ENCODE results near the gene NLRC3. TPM values are rescaled to one million over a fixed set of nuclear protein-coding genes. Genes with fewer than 3 reads are reported as not detected.

The NLRC3 gene
- total RNA-seq, 1 donor from 2014 or later: 0.12 TPM

GRCh38 chr16:3550851-3551847, 26.1 kb downstream of the NLRC3 start:
- TF ChIP-seq CTCF (IDR thresholded peaks at IDR 0.05): no peak
- Mint-ChIP-seq H3K4me1 (ENCODE audit: low read depth) (no peaks in the 10 kb centered on the region), H3K9me3 (ENCODE audit: low read depth) (peaks cover 4% of the 10 kb centered on the region), H3K27me3 (ENCODE audit: low read depth) (no peaks in the 10 kb centered on the region), H3K4me3 (ENCODE audit: unreplicated experiment) (no peak overlapping the region), H3K27ac (ENCODE audit: unreplicated experiment) (no peak overlapping the region), H3K36me3 (ENCODE audit: low read depth) (no peaks in the 10 kb centered on the region)
- DNase-seq (ENCODE audit: low spot score): no peak

- TF ChIP-seq CTCF (IDR thresholded peaks at IDR 0.05): no peak
- Mint-ChIP-seq H3K27me3 (ENCODE audit: low read depth) (no peaks in the 10 kb centered on the region), H3K4me3 (ENCODE audit: unreplicated experiment) (no peak overlapping the region), H3K4me1 (ENCODE audit: low read depth) (no peaks in the 10 kb centered on the region), H3K36me3 (ENCODE audit: low read depth) (no peaks in the 10 kb centered on the region), H3K27ac (ENCODE audit: unreplicated experiment) (no peak overlapping the region), H3K9me3 (ENCODE audit: low read depth) (peaks cover 4% of the 10 kb centered on the region)
- peak; percentile 57 for DNase-seq (ENCODE audit: low spot score)
These were observed 27.3 kb downstream of the NLRC3 start for GRCh38 chr16:3549906-3550305.

- no peak for DNase-seq (ENCODE audit: low spot score)
- H3K27me3 Mint-ChIP-seq (ENCODE audit: low read depth): no peaks in the 10 kb centered on the region
- no peaks in the 10 kb centered on the region for H3K4me1 Mint-ChIP-seq (ENCODE audit: low read depth)
- peaks cover 4% of the 10 kb centered on the region for H3K9me3 Mint-ChIP-seq (ENCODE audit: low read depth)
- no peak overlapping the region for H3K27ac Mint-ChIP-seq (ENCODE audit: unreplicated experiment)
- no peak for TF ChIP-seq CTCF (IDR thresholded peaks at IDR 0.05)
- no peaks in the 10 kb centered on the region for H3K36me3 Mint-ChIP-seq (ENCODE audit: low read depth)
- no peak overlapping the region for H3K4me3 Mint-ChIP-seq (ENCODE audit: unreplicated experiment)
These were observed 28.3 kb downstream of the NLRC3 start for GRCh38 chr16:3548859-3549258.

- Mint-ChIP-seq H3K9me3 (ENCODE audit: low read depth) (peaks cover 4% of the 10 kb centered on the region), H3K36me3 (ENCODE audit: low read depth) (no peaks in the 10 kb centered on the region), H3K4me1 (ENCODE audit: low read depth) (no peaks in the 10 kb centered on the region), H3K27me3 (ENCODE audit: low read depth) (no peaks in the 10 kb centered on the region), H3K4me3 (ENCODE audit: unreplicated experiment) (no peak overlapping the region), H3K27ac (ENCODE audit: unreplicated experiment) (no peak overlapping the region)
- TF ChIP-seq CTCF (IDR thresholded peaks at IDR 0.05): no peak
- peak; percentile 89 for DNase-seq (ENCODE audit: low spot score)
These were observed 28.8 kb downstream of the NLRC3 start for GRCh38 chr16:3548445-3548844.

GRCh38 chr16:3546986-3547682, 30.1 kb downstream of the NLRC3 start:
- Mint-ChIP-seq H3K27ac (ENCODE audit: unreplicated experiment) (no peak overlapping the region), H3K27me3 (ENCODE audit: low read depth) (no peaks in the 10 kb centered on the region), H3K36me3 (ENCODE audit: low read depth) (no peaks in the 10 kb centered on the region), H3K4me3 (ENCODE audit: unreplicated experiment) (no peak overlapping the region), H3K9me3 (ENCODE audit: low read depth) (peaks cover 4% of the 10 kb centered on the region), H3K4me1 (ENCODE audit: low read depth) (peaks cover 10% of the 10 kb centered on the region)
- TF ChIP-seq CTCF (IDR thresholded peaks at IDR 0.05): no peak
- DNase-seq (ENCODE audit: low spot score): no peak
